H9 (cell line): ENCODE results near the gene CDKN3. TPM values are rescaled to one million over a fixed set of nuclear protein-coding genes. Genes with fewer than 3 reads are reported as not detected.
A peak's percentile ranks its signal among the peaks of the same experiment; 100 is the strongest.

Experiments used
- DNase-seq: peaks from one replicate; pipeline ENCODE4 v3.0.0-alpha.2; 2017
- H2AFZ ChIP-seq: one replicate; pipeline ENCODE4 v1.6.1; 2013; ENCODE audit warnings: mild to moderate bottlenecking, low read length, control low read depth, moderate library complexity
- H2AK5ac ChIP-seq: 2 replicates; pipeline ENCODE4 v1.6.1; 2013; ENCODE audit warnings: low read length, control low read depth, mixed read lengths; ENCODE audit not compliant: insufficient read length
- H2BK120ac ChIP-seq: one replicate; pipeline ENCODE4 v1.6.1; 2013; ENCODE audit warnings: low read depth, mild to moderate bottlenecking, low read length, control low read depth, inconsistent platforms; ENCODE audit not compliant: poor library complexity, severe bottlenecking
- H2BK12ac ChIP-seq: 2 replicates; pipeline ENCODE4 v1.6.1; 2013; ENCODE audit warnings: low read length, control low read depth, mixed read lengths, low read depth; ENCODE audit not compliant: insufficient read length
- H2BK15ac ChIP-seq: 2 replicates; pipeline ENCODE4 v1.6.1; 2013; ENCODE audit warnings: low read depth, low read length, control low read depth
- H2BK20ac ChIP-seq: one replicate; pipeline ENCODE4 v1.6.1; 2013; ENCODE audit warnings: low read depth, mild to moderate bottlenecking, low read length, control low read depth, inconsistent platforms; ENCODE audit not compliant: poor library complexity, severe bottlenecking
- H2BK5ac ChIP-seq: 2 replicates; pipeline ENCODE4 v1.6.1; 2013; ENCODE audit warnings: low read length, control low read depth, mixed read lengths; ENCODE audit not compliant: insufficient read length
- H3K14ac ChIP-seq: 2 replicates; pipeline ENCODE4 v1.6.1; 2013; ENCODE audit warnings: low read length, control low read depth; ENCODE audit not compliant: insufficient read depth
- H3K18ac ChIP-seq: 2 replicates; pipeline ENCODE4 v1.6.1; 2013; ENCODE audit warnings: low read depth, mild to moderate bottlenecking, mixed read lengths, low read length, control low read depth; ENCODE audit not compliant: insufficient read length
- H3K23ac ChIP-seq: 2 replicates; pipeline ENCODE4 v1.6.1; 2013; ENCODE audit warnings: low read length, control low read depth, mixed read lengths, low read depth; ENCODE audit not compliant: insufficient read length
- H3K23me2 ChIP-seq: 2 replicates; pipeline ENCODE4 v1.6.1; 2013; ENCODE audit warnings: low read depth, mild to moderate bottlenecking, mixed read lengths, low read length, control low read depth; ENCODE audit not compliant: insufficient read length, poor library complexity, severe bottlenecking
- H3K27ac ChIP-seq: 2 replicates; pipeline ENCODE4 v1.5.1; 2013; ENCODE audit warnings: low read length, control low read depth, mixed read lengths, low read depth; ENCODE audit not compliant: insufficient read length
- H3K27me3 ChIP-seq: 2 replicates; pipeline ENCODE4 v1.6.1; 2013; ENCODE audit warnings: low read length, control low read depth, inconsistent platforms; ENCODE audit not compliant: insufficient read depth
- H3K4ac ChIP-seq: 2 replicates; pipeline ENCODE4 v1.6.1; 2013; ENCODE audit warnings: low read depth, mild to moderate bottlenecking, control low read depth, inconsistent platforms, low read length, moderate library complexity
- H3K4me1 ChIP-seq: 2 replicates; pipeline ENCODE4 v1.6.1; 2013; ENCODE audit warnings: low read length, control low read depth, inconsistent platforms; ENCODE audit not compliant: insufficient read depth
- H3K4me2 ChIP-seq: 2 replicates; pipeline ENCODE4 v1.6.1; 2013; ENCODE audit warnings: low read length, control low read depth, mixed read lengths; ENCODE audit not compliant: insufficient read length, insufficient read depth
- H3K56ac ChIP-seq: 2 replicates; pipeline ENCODE4 v1.6.1; 2013; ENCODE audit warnings: low read depth, mild to moderate bottlenecking, mixed read lengths, low read length, control low read depth; ENCODE audit not compliant: insufficient read length
- H3K79me1 ChIP-seq: 2 replicates; pipeline ENCODE4 v1.6.1; 2013; ENCODE audit warnings: low read depth, mild to moderate bottlenecking, moderate library complexity, low read length, control low read depth, inconsistent platforms; ENCODE audit not compliant: insufficient read depth, poor library complexity, severe bottlenecking
- H3K79me2 ChIP-seq: 2 replicates; pipeline ENCODE4 v1.6.1; 2013; ENCODE audit warnings: low read length, control low read depth, inconsistent platforms; ENCODE audit not compliant: insufficient read depth
- H3K9ac ChIP-seq: 2 replicates; pipeline ENCODE4 v1.6.1; 2013; ENCODE audit warnings: low read length, control low read depth, mixed read lengths; ENCODE audit not compliant: insufficient read length; ENCODE audit errors: extremely low read depth
- H3K9me3 ChIP-seq: one replicate; pipeline ENCODE4 v1.6.1; 2013; ENCODE audit warnings: low read depth, low read length, inconsistent platforms; ENCODE audit not compliant: control insufficient read depth
- H3T11ph ChIP-seq: one replicate; pipeline ENCODE4 v1.6.1; 2013; ENCODE audit warnings: mild to moderate bottlenecking, low read length, control low read depth, inconsistent platforms
- H4K20me1 ChIP-seq: one replicate; pipeline ENCODE4 v1.6.1; 2013; ENCODE audit not compliant: control insufficient read depth, insufficient read length, insufficient read depth
- H4K5ac ChIP-seq: 2 replicates; pipeline ENCODE4 v1.6.1; 2013; ENCODE audit warnings: low read depth, mild to moderate bottlenecking, mixed read lengths, low read length, control low read depth; ENCODE audit not compliant: insufficient read length
- H4K8ac ChIP-seq: replicated peaks from 2 replicates; pipeline ENCODE4 v1.6.1; 2013; ENCODE audit warnings: low read length, control low read depth, mixed read lengths, low read depth; ENCODE audit not compliant: insufficient read length
- H4K91ac ChIP-seq: 2 replicates; pipeline ENCODE4 v1.6.1; 2013; ENCODE audit warnings: low read depth, mild to moderate bottlenecking, moderate library complexity, mixed read lengths, low read length, control low read depth; ENCODE audit not compliant: insufficient read length
- H3K27ac Mint-ChIP-seq, 3 experiments: 2 replicates in 2 of 3; 3 replicates in 1 of 3; pipeline ENCODE4 v1.8.0; 2020 to 2021; ENCODE audit warnings: mixed read lengths in 3 of 3, mild to moderate bottlenecking in 1 of 3, moderate library complexity in 1 of 3
- H3K27me3 Mint-ChIP-seq: 2 replicates; pipeline ENCODE4 v1.8.0; 2021; ENCODE audit warnings: low read depth, mild to moderate bottlenecking, moderate library complexity, mixed read lengths
- H3K36me3 Mint-ChIP-seq, 3 experiments: 2 replicates in 2 of 3; 3 replicates in 1 of 3; pipeline ENCODE4 v1.8.0; 2020 to 2021; ENCODE audit warnings: low read depth in 3 of 3, mixed read lengths in 3 of 3; ENCODE audit not compliant: insufficient read depth in 1 of 3
- H3K4me1 Mint-ChIP-seq, 2 experiments: 2 replicates each; pipeline ENCODE4 v1.8.0; 2020; ENCODE audit warnings: mixed read lengths in 2 of 2
- H3K4me3 Mint-ChIP-seq, 2 experiments: 2 replicates in 1 of 2; 3 replicates in 1 of 2; pipeline ENCODE4 v1.8.0; 2020 to 2021; ENCODE audit warnings: mild to moderate bottlenecking in 2 of 2, mixed read lengths in 2 of 2, moderate library complexity in 1 of 2
- H3K9me3 Mint-ChIP-seq, 2 experiments: 2 replicates in 1 of 2; 3 replicates in 1 of 2; pipeline ENCODE4 v1.8.0; 2020; ENCODE audit warnings: mild to moderate bottlenecking in 2 of 2, mixed read lengths in 2 of 2, moderate library complexity in 1 of 2
- WGBS: extraction: QIAGEN DNeasy Blood & Tissue Kit; methylation state at CpG from one replicate; pipeline ENCODE4 v1.1.7; 2013; ENCODE audit warnings: missing lambda C conversion rate, low lambda C conversion rate, mixed read lengths; ENCODE audit not compliant: insufficient read length; ENCODE audit errors: extremely low coverage; 5-methylcytosine and 5-hydroxymethylcytosine counted together
- long read RNA-seq: library from polyadenylated mRNA; unstranded; transcript quantifications from one replicate; pipeline ENCODE4 v2.0.0, GENCODE V29; 2020
- total RNA-seq: library from RNA; stranded (reverse); gene quantifications from 2 replicates; pipeline ENCODE4 v1.2.1, GENCODE V29; 2021
- TF ChIP-seq, protein P1 (sequence below): fragments of 200-600 bp; sonication (generic); conservative IDR thresholded peaks from 3 replicates; pipeline ENCODE4 v1.8.0; 2021; ENCODE audit warnings: antibody characterized with exemption, mild to moderate bottlenecking

The CDKN3 gene
- total RNA-seq, result 45.9 and 50.0 TPM in 2 replicates
- long read RNA-seq, transcript CDKN3-202 (8 exons, 893 nt), result major isoform, 30 of 38 reads
- long read RNA-seq, partial matches to known transcripts, result 0 of 38 reads
- long read RNA-seq, other reads (novel, unspliced or antisense), result 4 of 38 reads

GRCh38 chr14:54396493-54397335 lies at the start of gene CDKN3:
Gene CDKN3 (plus strand): TSS chr14:54397007. CDS start chr14:54397069, 62 bp downstream.
- Histone ChIP-seq H4K91ac (no peak within 1 kb of the TSS), H3K23ac (no peak within 1 kb of the TSS), H3K9ac (peak within 1 kb of the TSS; percentile 83), H3K23me2 (peaks cover 7% of the 10 kb centered on the region), H2AFZ (no peak within 1 kb of the TSS), H2BK20ac (no peak within 1 kb of the TSS), H3K27ac (no peak within 1 kb of the TSS), H4K8ac (no peak within 1 kb of the TSS), H3K4ac (no peak within 1 kb of the TSS), H3T11ph (no peak within 1 kb of the TSS), H2BK15ac (no peak within 1 kb of the TSS), H2BK12ac (no peak within 1 kb of the TSS), H3K4me2 (peak within 1 kb of the TSS; percentile 72), H3K18ac (peak within 1 kb of the TSS; percentile 88), H2BK5ac (no peak within 1 kb of the TSS), H3K27me3 (no peaks in the 10 kb centered on the region), H4K5ac (no peak within 1 kb of the TSS), H3K9me3 (no peaks in the 10 kb centered on the region), H2BK120ac (no peak within 1 kb of the TSS), H3K79me2 (no peaks in the 10 kb centered on the region), H3K14ac (peak within 1 kb of the TSS; percentile 80), H3K56ac (no peak within 1 kb of the TSS), H3K79me1 (no peaks in the 10 kb centered on the region), H3K4me1 (peaks cover 3% of the 10 kb centered on the region), H2AK5ac (no peak within 1 kb of the TSS), H4K20me1 (no peaks in the 10 kb centered on the region)
- Mint-ChIP-seq H3K27me3 (peaks cover 5% of the 10 kb centered on the region), H3K4me3 (peak within 1 kb of the TSS; percentile 80 to 86), H3K27ac (no peak within 1 kb of the TSS; a peak in 1 of 7 replicates), H3K9me3 (peaks cover under 1 to 2% of the 10 kb centered on the region in 2 experiments; a peak in 3 of 5 replicates), H3K36me3 (peaks cover 2 to 8% (median 3%) of the 10 kb centered on the region in 3 experiments), H3K4me1 (peaks cover 14 to 22% of the 10 kb centered on the region in 2 experiments)
- no CpG with 5 or more reads among the region's 76 CpGs for WGBS
- peak; percentile 99 for DNase-seq
- TF ChIP-seq, protein P1, sequence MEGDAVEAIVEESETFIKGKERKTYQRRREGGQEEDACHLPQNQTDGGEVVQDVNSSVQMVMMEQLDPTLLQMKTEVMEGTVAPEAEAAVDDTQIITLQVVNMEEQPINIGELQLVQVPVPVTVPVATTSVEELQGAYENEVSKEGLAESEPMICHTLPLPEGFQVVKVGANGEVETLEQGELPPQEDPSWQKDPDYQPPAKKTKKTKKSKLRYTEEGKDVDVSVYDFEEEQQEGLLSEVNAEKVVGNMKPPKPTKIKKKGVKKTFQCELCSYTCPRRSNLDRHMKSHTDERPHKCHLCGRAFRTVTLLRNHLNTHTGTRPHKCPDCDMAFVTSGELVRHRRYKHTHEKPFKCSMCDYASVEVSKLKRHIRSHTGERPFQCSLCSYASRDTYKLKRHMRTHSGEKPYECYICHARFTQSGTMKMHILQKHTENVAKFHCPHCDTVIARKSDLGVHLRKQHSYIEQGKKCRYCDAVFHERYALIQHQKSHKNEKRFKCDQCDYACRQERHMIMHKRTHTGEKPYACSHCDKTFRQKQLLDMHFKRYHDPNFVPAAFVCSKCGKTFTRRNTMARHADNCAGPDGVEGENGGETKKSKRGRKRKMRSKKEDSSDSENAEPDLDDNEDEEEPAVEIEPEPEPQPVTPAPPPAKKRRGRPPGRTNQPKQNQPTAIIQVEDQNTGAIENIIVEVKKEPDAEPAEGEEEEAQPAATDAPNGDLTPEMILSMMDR, result peak; percentile 51
